HAP-1 (cell line): ENCODE data around the gene UBB.

Experiments
- DNase-seq, 2 experiments: peaks; one replicate each; pipeline ENCODE4 v3.0.0-alpha.2; 2016 to 2020; ENCODE audit warnings: low spot score in 2 of 2
- H3K27me3 ChIP-seq: fragments of 250-450 bp; sonication (Bioruptor Pico); 2 replicates; pipeline ENCODE4 v1.5.1; 2020; ENCODE audit warnings: low read depth, mild to moderate bottlenecking, moderate library complexity
- H3K36me3 ChIP-seq: fragments of 250-450 bp; sonication (Bioruptor Pico); replicated peaks from 2 replicates; pipeline ENCODE4 v1.5.1; 2020; ENCODE audit warnings: mild to moderate bottlenecking
- H3K4me1 ChIP-seq: fragments of 250-450 bp; sonication (Bioruptor Pico); 2 replicates; pipeline ENCODE4 v1.5.1; 2020; ENCODE audit warnings: mild to moderate bottlenecking
- H3K4me3 ChIP-seq: fragments of 250-450 bp; sonication (Bioruptor Pico); 2 replicates; pipeline ENCODE4 v1.5.1; 2020; ENCODE audit warnings: mild to moderate bottlenecking, moderate library complexity
- H3K9me3 ChIP-seq: fragments of 250-450 bp; sonication (Bioruptor Pico); 2 replicates; pipeline ENCODE4 v1.5.1; 2020; ENCODE audit warnings: mild to moderate bottlenecking, moderate library complexity
- in situ Hi-C: fragments of 300-500 bp; cut with MboI; formaldehyde crosslinking; loops from 3 replicates; pipeline ENCODE4 v1.14.3; 2020; ENCODE audit warnings: low sequenced_read_pairs, inconsistent platforms, mixed read lengths

The UBB gene

DNA sequence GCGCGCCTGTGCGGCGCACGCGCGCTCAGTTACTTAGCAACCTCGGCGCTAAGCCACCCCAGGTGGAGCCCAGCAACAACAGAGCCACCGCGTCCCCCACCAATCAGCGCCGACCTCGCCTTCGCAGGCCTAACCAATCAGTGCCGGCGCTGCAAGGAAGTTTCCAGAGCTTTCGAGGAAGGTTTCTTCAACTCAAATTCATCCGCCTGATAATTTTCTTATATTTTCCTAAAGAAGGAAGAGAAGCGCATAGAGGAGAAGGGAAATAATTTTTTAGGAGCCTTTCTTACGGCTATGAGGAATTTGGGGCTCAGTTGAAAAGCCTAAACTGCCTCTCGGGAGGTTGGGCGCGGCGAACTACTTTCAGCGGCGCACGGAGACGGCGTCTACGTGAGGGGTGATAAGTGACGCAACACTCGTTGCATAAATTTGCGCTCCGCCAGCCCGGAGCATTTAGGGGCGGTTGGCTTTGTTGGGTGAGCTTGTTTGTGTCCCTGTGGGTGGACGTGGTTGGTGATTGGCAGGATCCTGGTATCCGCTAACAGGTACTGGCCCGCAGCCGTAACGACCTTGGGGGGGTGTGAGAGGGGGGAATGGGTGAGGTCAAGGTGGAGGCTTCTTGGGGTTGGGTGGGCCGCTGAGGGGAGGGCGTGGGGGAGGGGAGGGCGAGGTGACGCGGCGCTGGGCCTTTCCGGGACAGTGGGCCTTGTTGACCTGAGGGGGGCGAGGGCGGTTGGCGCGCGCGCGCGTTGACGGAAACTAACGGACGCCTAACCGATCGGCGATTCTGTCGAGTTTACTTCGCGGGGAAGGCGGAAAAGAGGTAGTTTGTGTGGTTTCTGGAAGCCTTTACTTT is at the start of gene UBB:
UBB (plus strand) TSS at position 452 of the 856 bp plus-strand sequence. CDS start 817 bp downstream, outside the sequence.
- Histone ChIP-seq H3K4me3 (no peak within 1 kb of the TSS), H3K4me1 (no peaks in the 10 kb centered on the region)
- in situ Hi-C loops: no loop called here

DNA sequence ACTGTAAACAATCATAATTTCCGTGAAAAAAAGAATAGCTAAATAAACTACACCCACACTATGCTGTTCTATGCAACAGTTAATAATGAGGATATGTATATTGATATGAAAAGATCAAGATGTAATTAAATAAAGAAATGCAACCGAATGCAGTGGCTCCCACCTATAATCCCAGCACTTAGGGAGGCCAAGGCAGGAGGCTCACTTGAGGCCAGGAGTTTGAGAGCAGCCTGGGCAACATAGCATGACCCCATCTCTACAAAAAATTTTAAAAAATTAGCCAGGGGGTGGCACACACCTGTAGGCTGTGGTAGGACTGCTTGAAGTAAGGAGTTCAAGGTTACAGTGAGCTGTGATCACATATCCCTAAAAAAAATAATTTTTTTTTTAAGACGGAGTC is 42.5 kb upstream of the UBB start:
- in situ Hi-C loops: no loop called here
- Histone ChIP-seq H3K4me3 (no peak overlapping the region), H3K9me3 (no peaks in the 10 kb centered on the region)

More for the DNA sequence above, at the start of gene UBB:
- DNase-seq: no peak
- H3K27me3 ChIP-seq: no peaks in the 10 kb centered on the region
- no peaks in the 10 kb centered on the region for H3K9me3 ChIP-seq
- no peaks in the 10 kb centered on the region for H3K36me3 ChIP-seq

DNA sequence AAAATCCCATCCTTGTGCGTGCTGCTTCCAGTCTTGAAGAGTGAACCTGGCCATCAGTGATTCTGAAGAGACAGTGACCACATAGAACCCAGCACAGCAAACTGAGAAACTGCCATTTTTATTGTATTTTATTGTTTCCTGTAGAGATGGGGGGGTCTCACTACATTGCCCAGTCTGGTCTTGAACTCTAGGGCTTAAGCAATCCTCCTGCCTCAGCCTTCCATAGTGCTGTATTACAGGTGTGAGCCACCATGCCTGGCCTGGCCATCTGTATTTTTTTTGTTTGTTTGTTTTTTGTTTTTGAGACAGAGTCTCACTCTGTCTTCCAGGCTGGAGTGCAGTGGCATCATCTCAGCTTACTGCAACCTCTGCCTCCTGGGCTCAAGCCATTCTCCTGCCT is 41.5 kb upstream of the UBB start:
- no peaks in the 10 kb centered on the region for H3K9me3 ChIP-seq
- no peaks in the 10 kb centered on the region for H3K4me1 ChIP-seq
- H3K36me3 ChIP-seq: peaks cover 20% of the 10 kb centered on the region
- DNase-seq: no peak
- in situ Hi-C loops: no loop called here
- no peak overlapping the region for H3K4me3 ChIP-seq
- no peaks in the 10 kb centered on the region for H3K27me3 ChIP-seq

More for the DNA sequence above, 42.5 kb upstream of the UBB start:
- H3K4me1 ChIP-seq: no peaks in the 10 kb centered on the region
- H3K36me3 ChIP-seq: peaks cover 10% of the 10 kb centered on the region
- H3K27me3 ChIP-seq: no peaks in the 10 kb centered on the region
- DNase-seq: no peak

DNA sequence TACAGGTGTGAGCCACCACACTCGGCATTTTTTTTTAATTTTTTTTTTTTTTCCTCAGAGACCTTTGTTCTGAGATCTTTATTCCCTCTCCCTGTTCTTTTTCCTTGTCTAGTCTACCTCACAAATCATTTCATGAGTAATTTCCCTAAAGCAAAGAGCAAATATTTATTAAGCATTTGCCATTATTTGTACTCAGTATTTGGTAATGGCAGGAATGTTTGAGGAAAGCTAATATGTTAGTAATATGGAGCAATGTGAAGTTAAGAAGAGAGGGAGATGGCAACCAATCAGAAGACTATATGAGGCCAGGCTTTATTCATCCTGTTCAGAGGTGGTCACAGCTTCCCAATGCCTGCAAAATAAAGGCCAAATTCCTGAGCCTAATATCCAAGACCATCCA is 40.9 kb upstream of the UBB start:
- Histone ChIP-seq H3K9me3 (no peaks in the 10 kb centered on the region), H3K4me3 (no peak overlapping the region), H3K4me1 (no peaks in the 10 kb centered on the region), H3K36me3 (peaks cover 25% of the 10 kb centered on the region), H3K27me3 (no peaks in the 10 kb centered on the region)
- no peak for DNase-seq
- in situ Hi-C loops: no loop called here

DNA sequence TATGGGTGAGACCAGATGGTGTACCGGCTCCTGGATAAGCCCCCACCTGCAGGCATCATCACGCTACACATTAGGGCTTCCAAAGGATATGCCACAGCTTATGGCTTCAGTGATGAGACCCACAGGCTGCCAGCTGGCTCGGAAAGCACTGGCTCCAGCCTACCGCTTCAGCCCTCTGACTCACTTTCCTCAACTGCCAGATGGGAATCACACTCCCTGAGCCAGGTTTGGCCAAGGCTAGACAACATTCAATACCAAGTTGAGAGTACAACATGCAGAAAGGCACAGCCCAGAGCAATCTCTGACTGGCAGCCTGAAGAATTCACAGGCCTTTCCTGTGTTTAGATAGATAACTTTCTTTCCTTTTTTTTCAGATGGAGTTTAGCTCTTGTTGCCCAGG is 37.9 kb upstream of the UBB start:
- Histone ChIP-seq H3K4me1 (no peaks in the 10 kb centered on the region; the same call in 1 of the 2 replicates), H3K9me3 (peaks cover 2% of the 10 kb centered on the region; the same call in 1 of the 2 replicates), H3K36me3 (peaks cover 50% of the 10 kb centered on the region), H3K27me3 (no peaks in the 10 kb centered on the region), H3K4me3 (no peak overlapping the region)
- no peak for DNase-seq
- in situ Hi-C loops: no loop called here

DNA sequence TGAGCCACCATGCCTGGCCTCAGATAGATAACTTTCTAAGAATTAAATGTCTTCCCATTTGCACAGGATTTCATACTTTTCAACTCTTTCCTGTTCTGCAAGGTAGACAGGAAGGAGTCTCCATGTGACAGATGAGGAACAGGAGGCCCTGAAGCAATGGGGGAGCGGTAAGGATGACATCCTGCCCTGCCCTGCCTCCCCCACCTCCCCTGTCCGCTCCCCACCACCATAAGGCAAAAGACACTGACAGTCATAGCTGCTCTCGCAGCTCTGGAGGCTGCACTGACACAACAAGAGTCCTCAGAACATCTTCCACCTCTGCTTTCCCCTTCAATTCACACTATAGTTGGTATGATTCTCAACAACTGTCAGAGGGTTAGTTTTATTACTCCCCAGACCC is 37.3 kb upstream of the UBB start:
- Histone ChIP-seq H3K4me1 (no peaks in the 10 kb centered on the region; the same call in 1 of the 2 replicates), H3K36me3 (peaks cover 56% of the 10 kb centered on the region), H3K27me3 (no peaks in the 10 kb centered on the region), H3K9me3 (peaks cover 2% of the 10 kb centered on the region; the same call in 1 of the 2 replicates), H3K4me3 (no peak overlapping the region)
- DNase-seq: no peak
- in situ Hi-C loops: no loop called here

DNA sequence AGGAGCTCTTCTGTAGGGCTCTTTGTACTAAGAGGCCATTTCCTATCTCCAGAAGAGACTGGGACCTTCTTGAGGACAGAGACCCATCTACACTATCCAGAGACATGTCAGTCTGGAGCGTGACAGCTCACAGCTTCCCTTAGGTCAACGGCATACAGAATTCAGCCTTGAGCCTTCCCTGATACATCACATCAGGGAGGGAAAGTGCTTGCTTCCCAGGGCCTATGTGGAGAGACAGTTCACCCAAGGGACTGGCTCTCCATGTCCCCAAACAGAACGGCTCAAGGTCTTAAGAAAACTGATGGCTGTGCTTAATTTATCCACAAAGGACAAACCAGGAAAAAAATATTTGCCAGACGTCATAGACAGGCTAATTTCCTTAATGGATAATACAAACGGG is 35.3 kb upstream of the UBB start:
- no peak for DNase-seq
- H3K36me3 ChIP-seq: peaks cover 72% of the 10 kb centered on the region

DNA sequence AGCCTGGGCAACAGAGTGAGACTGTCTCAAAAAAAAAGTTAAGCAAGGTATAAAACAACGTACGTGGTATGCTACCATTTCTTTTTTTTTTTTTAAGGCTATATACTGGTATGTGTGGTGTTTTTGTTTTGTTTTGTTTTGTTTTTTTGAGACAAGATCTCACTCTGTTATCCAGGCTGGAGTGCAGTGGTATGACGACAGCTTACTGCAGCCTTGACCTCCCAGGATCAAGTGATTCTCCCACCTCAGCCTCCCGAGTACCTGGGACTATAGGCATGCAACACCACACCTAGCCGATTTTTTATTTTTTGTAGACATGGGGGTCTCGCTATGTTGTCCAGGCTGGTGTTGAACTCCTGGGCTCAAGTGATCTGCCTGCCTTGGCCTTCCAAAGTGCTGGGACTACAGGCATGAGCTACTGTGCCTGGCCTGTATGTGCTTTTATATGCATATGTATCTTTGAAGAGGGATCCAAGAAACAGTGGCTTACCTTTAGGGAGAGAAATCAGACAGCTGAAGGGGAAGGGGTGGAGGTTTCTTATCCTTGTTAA is 34.1 kb upstream of the UBB start:
- no peak for DNase-seq
- Histone ChIP-seq H3K9me3 (peaks cover 2% of the 10 kb centered on the region; the same call in 1 of the 2 replicates), H3K4me1 (peaks cover 24% of the 10 kb centered on the region), H3K36me3 (peaks cover 74% of the 10 kb centered on the region), H3K27me3 (no peaks in the 10 kb centered on the region), H3K4me3 (no peak overlapping the region)
- in situ Hi-C loops: no loop called here

More for the DNA sequence above, 35.3 kb upstream of the UBB start:
- peaks cover 2% of the 10 kb centered on the region; the same call in 1 of the 2 replicates for H3K9me3 ChIP-seq
- no peaks in the 10 kb centered on the region for H3K27me3 ChIP-seq
- H3K4me3 ChIP-seq: no peak overlapping the region
- in situ Hi-C loops: no loop called here
- peaks cover 14% of the 10 kb centered on the region for H3K4me1 ChIP-seq

DNA sequence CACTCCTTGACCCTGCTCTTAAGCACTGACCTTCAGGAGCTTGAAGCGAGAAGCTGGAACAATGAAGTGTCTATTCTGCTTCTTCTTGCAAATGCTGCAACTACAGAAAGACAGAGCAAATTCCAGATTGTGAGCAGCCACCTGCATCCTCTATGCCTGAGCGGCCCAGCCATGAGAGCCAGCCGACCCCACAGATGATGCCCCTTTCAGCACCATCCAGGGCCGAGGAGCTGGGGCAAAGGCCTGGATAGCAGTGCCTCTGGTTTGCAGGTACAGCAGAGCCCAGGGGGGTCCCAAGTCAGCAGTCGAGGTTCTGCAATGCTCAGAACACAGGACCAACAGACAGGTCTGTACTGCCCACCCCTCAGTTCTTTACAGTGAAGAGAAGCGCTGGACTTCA is 32.3 kb upstream of the UBB start:
- no peak for DNase-seq
- Histone ChIP-seq H3K27me3 (no peaks in the 10 kb centered on the region), H3K4me3 (no peak overlapping the region), H3K9me3 (peaks cover 2% of the 10 kb centered on the region; the same call in 1 of the 2 replicates), H3K4me1 (peaks cover 25% of the 10 kb centered on the region), H3K36me3 (peaks cover 62% of the 10 kb centered on the region)
- in situ Hi-C loops: no loop called here

DNA sequence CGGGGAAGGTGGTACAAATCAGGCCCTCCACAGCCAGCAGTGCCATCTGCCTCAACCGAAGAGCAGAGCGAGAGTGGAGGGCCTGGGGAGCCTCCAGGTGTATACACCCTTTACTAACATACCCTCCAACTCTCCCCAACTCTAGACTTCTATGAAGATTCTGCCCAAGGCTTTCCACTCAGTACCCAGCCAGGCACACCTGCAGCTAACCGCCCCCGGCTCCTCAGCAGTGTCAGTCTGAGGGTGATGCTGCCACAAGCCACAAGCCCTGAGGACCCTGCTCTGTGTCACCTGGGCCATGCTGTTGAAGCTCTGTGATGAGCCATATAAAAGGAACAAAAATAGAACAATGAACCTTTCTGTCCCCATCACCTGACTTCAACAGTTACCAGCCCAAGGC is 31.5 kb upstream of the UBB start:
- Histone ChIP-seq H3K27me3 (no peaks in the 10 kb centered on the region), H3K4me1 (peaks cover 27% of the 10 kb centered on the region), H3K9me3 (peaks cover 2% of the 10 kb centered on the region; the same call in 1 of the 2 replicates), H3K36me3 (peaks cover 53% of the 10 kb centered on the region), H3K4me3 (no peak overlapping the region)
- in situ Hi-C loops: no loop called here
- no peak for DNase-seq

DNA sequence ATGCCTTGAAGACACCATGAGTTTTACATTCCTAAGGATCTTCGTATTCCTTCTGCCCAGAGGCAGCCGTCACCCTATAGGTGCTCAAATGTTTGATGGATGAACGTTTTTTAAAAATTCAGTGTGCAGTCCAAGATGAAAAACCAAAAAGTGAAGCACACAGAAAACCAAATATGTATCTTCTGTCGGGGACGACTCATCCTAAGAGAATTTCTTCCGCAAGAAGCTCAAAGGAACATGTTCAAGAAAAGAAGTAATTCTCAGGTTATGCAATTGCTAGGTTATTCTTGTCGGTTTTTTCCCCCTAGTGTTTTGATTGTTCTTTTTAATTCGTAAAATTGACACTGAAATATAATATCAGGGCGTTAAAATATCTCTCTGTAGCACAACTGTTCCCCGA is 29.1 kb upstream of the UBB start:
- H3K36me3 ChIP-seq: peaks cover 35% of the 10 kb centered on the region
- no peak for DNase-seq
- no peaks in the 10 kb centered on the region for H3K27me3 ChIP-seq
- peak overlapping the region; percentile 78 for H3K4me3 ChIP-seq
- in situ Hi-C loops: no loop called here
- peaks cover 2% of the 10 kb centered on the region; the same call in 1 of the 2 replicates for H3K9me3 ChIP-seq
- H3K4me1 ChIP-seq: peaks cover 27% of the 10 kb centered on the region

DNA sequence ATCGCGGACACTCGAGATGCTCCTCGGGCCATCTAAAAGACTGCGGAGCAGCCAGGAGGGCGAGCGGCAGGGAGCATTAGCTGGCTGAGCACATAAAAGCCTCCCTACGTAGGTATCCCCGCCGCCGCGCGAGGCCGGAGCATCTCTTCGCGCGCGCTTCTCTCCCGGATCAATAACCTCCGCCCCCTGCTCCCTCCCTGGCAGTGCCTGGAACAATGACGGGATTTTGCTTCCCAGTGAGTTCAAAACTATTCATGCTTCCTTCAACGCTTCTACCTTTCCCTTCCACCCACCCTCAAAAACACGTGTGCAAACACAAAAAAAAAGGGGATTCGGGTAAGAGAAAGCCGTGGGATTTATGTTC is 28.6 kb upstream of the UBB start:
- Histone ChIP-seq H3K36me3 (peaks cover 31% of the 10 kb centered on the region), H3K4me3 (peak overlapping the region; percentile 78), H3K4me1 (peaks cover 27% of the 10 kb centered on the region), H3K27me3 (no peaks in the 10 kb centered on the region), H3K9me3 (peaks cover 2% of the 10 kb centered on the region; the same call in 1 of the 2 replicates)
- peak; percentile 78 to 87 for DNase-seq
- in situ Hi-C loops: no loop called here

DNA sequence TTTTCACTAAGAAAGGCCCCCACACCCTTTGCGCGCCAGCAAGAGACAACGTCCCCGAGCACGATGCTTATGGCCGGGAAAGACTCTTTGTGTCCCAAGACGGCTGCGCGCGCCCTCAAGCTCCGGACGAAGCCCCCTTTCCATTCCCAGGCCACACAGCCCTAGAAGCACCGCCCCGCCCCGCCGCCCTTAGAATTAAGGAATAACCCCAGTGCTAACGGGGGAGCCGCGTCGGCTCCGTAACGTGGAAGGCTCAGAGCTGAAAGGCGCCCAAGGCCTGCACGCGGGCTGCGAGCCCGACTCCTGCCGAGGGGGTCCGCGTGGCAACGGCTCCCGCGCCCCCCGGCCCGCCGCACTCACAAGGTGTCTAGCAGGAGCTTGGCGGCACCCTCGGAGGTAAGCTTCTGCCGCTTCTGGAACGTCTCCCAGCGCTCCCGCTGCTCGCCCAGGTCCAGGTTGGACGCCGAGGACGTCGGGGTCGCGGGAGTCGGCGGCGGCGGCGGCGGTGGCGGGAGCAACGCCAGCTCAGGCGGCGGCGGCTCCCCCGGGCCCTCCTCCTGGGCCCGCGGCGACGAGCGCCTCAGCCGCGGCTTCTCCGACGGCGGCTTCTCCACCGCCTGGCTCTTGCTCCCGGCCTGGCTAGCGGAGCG is 28.1 kb upstream of the UBB start:
- Histone ChIP-seq H3K4me3 (peak overlapping the region; percentile 78), H3K4me1 (peaks cover 27% of the 10 kb centered on the region), H3K36me3 (peaks cover 26% of the 10 kb centered on the region), H3K27me3 (no peaks in the 10 kb centered on the region), H3K9me3 (no peaks in the 10 kb centered on the region)
- in situ Hi-C loops: no loop called here
- peak; percentile 50 to 79 for DNase-seq
